NCI-H82 treated with DMSO at 0.1 percent for 48 hours (cell line): ENCODE measurements around the gene NBL1.

Experiments
- DNase-seq: peaks from one replicate; lab custom pipeline; 2025; ENCODE audit not compliant: unreplicated experiment; lab: John Stamatoyannopoulos, UW

Gene NBL1

DNA sequence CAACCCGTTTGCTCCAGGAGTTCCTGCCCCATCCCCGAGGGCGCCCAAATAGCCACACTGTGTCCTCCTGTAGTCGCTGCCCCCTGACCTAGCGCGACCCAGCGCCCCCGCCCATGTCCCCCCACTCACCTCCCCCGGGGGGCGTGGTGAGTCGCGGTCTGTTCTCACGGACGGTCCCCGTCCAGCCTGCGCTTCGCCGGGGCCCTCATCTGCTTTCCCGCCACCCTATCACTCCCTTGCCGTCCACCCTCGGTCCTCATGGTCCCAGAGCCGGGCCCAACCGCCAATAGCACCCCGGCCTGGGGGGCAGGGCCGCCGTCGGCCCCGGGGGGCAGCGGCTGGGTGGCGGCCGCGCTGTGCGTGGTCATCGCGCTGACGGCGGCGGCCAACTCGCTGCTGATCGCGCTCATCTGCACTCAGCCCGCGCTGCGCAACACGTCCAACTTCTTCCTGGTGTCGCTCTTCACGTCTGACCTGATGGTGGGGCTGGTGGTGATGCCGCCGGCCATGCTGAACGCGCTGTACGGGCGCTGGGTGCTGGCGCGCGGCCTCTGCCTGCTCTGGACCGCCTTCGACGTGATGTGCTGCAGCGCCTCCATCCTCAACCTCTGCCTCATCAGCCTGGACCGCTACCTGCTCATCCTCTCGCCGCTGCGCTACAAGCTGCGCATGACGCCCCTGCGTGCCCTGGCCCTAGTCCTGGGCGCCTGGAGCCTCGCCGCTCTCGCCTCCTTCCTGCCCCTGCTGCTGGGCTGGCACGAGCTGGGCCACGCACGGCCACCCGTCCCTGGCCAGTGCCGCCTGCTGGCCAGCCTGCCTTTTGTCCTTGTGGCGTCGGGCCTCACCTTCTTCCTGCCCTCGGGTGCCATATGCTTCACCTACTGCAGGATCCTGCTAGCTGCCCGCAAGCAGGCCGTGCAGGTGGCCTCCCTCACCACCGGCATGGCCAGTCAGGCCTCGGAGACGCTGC, 21.7 kb downstream of the NBL1 start:
- no peak for DNase-seq

DNA sequence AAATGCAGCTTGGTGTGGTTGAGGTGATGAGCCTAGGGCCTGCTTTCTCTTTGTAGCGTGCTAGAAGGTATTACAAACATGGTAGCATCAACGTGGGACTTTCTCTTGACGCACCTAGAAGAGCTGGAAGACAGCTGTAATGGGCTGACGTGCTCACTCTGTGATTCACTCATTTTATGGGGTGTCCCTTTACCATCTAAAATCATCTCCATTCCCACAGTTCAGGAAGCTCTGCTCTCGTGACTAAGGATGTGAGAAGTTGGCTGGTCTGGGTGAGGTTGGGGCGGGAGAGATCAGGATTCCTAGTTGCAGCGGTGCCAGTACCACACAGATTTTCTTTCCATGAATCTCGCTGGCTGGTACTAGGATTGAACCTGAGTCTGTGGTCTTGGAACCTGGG, 24.8 kb downstream of the NBL1 start:
- no peak for DNase-seq

DNA sequence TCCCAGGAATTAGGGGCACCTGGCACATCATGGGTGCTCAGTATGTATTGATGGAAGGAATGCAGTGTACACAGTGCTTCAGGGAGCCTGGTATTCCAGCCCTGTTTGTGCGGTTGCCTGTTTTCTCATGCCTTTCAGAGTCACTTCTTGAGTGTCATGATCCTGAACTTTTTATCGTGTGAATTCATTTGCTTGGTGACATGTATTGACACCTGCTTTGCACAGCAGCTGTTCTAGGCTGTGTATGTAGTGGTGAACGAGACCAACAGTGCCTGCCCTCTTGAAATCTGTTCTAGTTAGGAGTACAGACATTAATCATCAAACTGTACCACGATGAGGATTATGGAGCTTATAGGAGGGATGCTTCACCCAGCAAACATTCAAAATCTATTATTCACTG, 26.7 kb downstream of the NBL1 start:
- no peak for DNase-seq

DNA sequence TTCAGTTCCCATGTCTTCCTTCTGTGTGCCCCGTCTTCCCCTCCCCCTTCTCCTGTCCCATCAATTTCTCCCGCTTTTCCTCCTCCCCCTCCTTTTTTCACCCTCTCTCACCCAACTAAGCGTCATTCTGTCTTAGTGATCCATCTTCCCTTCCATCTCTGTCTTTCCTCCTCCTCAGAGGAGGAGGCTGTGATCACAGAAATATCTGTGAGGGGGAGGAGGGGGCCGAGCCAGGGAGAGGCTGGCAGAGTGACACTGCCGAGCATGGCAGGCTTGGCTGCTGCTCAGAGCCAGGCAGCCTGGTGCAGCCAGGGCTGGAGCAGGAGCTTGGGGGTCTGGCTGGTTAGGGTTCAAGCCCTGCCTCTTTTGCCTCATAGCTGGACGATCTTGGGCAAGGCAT, 28.1 kb downstream of the NBL1 start:
- no peak for DNase-seq

DNA sequence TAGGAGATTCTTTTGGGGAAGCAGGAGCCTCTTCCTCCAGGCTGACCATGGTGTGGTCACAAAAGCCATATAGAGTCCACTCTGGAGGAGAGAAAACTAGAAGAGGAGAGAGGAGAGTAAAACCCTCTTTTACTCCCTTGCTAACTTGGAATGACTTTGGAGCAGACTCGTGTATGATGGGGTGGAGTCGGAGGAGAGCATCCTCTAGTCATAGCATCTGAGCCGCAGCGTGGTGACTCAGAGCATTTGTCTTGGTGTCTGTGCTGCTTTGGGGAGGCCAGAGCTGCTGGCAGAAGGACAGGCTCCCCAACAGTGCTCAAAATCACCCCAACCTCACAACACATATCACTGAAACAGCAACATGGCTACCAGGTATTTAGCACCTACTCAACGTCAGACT, 31.7 kb downstream of the NBL1 start:
- no peak for DNase-seq

DNA sequence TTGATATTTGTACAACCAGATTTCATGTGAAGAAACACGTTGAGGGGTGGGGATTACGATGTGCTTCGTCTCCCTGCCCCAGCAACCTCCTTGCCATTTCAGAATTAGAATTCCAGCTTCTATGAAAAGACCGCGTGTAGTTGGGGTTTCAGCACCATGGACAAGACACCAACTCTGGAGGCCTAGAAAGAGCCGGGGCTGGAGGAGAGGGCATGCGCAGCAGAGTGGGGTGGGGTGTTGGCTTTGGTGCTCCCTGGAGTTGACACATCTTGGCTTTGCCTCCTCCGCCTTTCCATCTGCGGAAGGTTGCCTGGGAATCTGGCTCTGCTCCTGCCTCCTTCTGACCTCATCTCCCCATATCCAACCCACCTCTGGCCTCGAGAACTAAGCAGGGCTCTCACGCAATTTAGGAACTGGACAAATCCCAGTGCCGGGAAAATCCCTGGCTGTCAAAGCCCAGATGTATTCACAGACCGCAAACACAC, 32.4 kb downstream of the NBL1 start:
- DNase-seq: no peak

DNA sequence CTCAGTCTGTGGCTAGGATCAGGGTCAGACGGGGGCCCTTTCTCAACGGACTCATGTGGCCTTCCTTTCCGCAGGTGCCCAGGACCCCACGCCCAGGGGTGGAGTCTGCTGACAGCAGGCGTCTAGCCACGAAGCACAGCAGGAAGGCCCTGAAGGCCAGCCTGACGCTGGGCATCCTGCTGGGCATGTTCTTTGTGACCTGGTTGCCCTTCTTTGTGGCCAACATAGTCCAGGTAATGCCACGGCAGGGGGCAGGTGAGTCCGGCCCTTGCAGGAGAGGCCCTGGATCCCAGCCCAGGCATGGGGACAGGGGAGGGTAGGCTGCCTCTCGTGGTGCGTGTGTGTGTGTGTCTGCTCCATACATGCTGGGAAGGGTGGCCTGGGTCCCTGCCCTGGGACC, 34.4 kb downstream of the NBL1 start:
- DNase-seq: no peak

DNA sequence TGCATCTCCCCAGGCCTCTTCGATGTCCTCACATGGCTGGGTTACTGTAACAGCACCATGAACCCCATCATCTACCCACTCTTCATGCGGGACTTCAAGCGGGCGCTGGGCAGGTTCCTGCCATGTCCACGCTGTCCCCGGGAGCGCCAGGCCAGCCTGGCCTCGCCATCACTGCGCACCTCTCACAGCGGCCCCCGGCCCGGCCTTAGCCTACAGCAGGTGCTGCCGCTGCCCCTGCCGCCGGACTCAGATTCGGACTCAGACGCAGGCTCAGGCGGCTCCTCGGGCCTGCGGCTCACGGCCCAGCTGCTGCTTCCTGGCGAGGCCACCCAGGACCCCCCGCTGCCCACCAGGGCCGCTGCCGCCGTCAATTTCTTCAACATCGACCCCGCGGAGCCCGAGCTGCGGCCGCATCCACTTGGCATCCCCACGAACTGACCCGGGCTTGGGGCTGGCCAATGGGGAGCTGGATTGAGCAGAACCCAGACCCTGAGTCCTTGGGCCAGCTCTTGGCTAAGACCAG, 34.9 kb downstream of the NBL1 start:
- DNase-seq: no peak

DNA sequence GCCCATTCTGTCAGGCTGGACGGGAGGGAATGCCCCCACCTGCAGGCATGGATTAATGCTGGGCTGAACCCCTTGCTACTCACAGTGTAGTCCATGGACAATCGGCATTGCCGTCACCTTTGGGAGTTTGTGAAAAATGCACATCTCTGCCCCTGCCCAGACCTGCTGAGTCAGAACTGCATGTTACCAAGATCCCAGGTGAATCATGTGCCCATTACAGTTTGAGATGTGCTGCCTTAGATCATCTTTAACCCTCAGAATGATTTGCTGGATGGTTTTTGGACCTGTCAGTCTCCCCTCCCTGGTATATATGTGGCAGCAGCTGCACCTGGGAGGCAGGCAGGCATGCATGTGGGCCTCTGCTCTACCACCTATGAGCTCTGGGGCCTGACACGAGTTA, 35.6 kb downstream of the NBL1 start:
- no peak for DNase-seq

DNA sequence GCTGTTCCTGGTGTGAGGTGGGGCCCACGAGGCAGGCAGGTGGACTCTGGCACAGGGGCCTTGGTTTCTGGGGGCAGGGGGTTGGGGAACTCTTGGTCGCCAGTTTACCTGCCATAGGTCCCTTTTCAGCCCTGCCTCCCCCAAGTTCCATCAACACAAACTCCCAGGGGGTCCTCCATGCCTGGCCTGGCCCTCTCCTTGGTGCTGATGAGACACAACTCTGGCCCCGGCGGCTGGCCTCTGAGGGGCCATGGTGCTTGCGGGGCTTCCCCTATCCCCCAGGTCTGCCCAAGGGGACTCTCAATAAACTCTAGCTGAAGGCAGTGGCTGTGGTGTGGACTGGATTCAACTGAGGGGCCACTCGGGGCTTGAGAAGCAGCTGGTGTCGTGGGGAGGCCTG, 36.5 kb downstream of the NBL1 start:
- DNase-seq: no peak

DNA sequence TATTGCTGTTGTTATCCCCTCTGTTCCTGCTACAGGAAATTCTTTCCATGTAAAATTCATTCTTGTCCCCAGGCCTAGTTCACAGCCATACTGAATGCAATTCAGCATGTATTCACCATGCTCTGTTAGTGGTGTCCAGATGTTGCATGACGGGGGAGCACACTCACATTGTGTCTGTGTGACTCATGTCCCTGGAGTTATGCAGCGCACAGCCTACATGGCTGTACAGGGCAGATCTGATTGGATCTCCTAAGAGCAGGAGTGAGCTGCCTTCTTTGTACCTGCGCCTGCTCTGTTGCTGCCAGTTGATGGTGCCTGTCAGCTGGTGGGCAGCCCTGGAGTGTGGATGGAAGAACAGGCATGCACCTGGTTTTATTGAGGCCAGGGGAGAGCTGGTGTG, 38.1 kb downstream of the NBL1 start:
- no peak for DNase-seq

DNA sequence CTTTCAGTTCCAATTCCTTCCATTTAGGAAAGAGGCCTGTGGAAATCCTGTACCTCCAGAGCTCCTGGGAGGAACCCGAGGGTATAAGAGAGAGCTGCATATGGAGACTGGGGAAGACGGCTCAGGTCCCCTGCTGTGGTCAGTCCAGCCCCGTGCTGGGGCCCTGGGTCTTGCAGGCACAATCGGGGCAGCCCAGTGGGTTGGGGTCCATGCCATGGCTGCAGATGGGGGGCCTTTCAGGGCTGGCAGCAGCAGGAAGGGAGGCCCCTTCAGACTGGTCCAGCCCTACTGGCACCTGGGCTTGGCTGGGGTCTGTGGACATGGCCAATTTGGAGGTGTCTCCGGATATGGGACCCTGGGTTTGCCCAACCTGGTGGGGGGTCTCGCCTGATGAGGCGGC, 38.8 kb downstream of the NBL1 start:
- DNase-seq: no peak

DNA sequence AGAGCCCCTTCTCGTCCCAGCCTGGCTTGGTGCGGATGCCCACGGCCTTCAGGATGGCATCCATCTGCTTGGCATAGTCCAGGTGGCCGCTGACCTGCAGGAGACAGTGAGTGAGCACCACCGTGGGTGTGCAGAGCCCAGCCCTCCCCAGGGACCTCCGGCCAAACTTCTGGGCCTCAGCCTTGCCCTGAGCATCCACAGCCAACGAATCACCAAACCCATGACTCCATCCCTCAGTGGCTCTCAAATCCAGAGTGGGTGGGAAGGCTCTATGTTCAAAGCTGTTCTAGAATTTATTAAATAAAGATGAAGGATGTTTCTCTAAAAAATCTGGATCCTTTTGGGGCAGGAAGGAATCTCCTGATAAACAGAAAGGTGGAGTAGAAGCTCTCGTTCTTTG, 39.2 kb downstream of the NBL1 start:
- DNase-seq: no peak

DNA sequence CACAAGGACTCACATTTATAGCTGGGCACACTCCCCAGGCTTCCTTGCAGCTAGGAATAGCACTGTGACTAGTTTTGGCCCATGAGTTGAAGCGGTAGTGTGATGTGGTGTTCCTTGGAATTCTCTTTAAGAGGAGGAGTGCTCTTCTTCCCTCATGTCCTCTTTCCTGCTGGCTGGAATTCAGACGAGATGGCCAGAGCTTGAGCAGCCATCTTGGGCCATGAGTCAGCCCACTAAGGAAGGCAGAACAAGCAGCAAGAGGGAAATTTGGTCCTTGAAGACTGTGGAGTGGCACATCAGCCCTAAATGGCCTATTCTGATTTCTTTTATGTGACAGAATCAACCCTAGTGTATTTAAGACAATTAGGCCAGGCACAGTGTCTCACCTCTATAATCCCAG, 40.6 kb downstream of the NBL1 start:
- no peak for DNase-seq

DNA sequence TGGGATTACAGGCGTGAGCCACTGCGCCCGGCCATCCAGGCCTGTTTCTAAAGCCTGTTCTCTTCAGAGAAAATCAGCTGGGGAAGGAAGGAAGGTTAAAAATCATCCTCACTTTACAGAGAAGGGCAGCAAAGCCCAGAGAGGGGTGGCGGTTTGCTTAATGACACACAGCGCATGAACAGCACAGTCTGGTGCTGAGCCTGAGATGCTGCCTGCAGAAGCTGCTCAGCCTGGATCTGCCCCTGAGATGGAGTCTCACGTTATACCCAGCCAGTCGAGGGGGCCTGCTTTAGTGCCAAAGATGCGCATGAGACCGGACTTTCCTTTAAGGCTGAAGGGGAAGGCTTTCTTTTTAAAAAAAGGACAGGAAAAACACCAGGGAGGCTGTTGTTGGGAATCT, 41.9 kb downstream of the NBL1 start:
- DNase-seq: no peak

DNA sequence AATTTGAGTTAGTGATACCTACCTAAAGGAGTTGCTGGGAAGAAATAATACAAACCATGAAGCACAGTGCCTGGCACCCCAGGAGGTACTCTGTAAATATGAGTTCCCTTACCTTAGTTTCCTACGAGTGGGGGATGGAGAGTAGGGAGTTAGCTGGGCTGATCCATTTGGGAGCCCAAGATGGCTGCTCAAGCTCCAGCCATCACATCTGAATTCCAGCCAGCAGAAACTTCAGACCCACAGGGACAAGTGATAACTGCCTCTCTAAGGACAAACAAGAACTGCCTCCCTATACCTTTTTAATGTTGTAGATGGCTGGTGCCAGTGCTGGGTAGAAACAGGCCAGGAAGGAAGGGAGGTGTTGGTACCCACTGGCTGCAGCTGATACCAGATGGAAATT, 43.3 kb downstream of the NBL1 start:
- no peak for DNase-seq

DNA sequence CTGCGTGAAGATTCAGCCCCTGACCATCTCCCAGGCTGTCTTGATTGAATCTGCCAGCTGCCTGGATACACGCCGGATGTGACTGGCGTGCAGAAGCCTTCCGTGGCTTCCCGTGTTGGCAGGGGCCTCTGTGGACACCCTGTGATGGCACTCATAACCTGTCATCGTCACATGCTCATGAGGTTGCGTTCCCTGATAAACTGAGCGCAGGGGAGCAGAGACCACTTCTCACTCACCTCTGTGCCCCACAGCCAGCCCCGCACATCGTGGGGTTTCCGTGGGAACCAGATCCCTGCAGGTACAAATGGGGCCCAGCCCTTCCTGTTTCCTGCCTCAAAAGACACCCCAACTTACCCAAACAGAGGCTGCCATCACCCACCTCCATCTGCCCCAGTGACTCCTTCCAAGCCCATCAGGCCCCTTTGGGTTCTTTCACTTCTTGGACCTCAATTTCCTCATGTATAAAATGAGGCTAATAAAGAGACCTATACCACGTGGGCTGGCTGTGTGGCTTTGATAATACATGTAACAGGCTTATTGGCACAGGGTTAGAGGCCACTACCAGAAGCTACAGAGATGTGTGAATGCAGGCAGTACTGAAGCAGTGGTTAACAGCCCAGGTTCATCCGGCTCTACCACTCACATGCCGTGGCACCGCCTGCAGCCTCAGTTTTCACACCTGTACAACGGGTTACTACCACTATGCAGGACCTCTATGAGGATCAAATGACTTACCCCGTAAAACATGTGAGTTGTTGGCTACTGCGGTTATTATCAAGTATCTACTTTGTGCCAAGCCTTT, 44.1 kb downstream of the NBL1 start:
- DNase-seq: no peak

DNA sequence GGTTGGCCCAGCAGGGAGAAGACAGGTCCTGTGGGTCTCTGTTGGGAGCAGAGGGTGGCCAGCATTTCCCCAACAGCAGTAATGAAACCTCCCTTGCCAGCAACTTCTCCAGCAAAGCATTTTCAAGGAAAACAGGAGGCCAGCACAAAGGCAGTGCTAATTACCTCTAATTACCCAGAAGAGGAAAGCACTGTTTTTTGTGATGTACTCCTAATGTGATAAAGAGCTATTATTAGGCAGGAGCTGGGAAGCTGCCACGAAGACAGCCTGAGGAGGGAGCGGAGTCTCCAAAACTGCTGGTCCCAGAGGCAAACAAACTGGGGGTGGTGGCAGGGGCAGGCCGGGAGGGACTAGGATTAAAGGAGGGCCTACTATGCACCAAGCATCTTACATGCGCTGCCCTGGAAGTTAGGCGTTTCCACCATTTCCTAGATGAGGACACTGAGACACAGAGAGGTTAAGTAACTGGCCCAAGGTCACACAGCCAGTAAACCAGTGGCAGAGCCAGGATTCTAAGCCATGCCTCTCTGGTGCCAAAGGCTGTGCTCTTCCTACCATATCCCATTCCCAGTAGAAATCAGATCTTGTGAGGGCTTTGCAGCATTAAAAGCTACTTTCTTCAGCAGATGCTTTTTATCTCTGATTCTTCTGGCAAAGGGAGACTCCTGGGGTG, 45.1 kb downstream of the NBL1 start:
- DNase-seq: no peak

DNA sequence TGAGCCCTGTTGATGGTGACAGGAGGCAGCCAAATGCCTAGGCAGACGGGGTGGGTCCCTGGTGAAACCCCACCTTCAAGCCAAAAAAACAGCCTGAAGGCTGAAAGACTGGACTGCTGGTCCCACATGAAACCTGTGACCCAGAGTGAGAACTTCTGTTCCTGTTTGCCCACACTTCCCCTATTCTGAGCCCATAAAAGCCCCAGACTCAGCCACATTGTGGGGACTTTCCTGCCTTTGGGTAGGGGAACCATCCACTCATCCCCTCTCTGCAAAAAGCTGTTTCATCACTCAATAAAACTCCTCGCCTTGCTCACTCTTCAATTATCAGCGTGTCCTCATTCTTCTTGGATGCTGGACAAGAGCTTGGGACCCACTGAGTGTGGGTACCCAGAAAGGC, 45.7 kb downstream of the NBL1 start:
- DNase-seq: no peak

DNA sequence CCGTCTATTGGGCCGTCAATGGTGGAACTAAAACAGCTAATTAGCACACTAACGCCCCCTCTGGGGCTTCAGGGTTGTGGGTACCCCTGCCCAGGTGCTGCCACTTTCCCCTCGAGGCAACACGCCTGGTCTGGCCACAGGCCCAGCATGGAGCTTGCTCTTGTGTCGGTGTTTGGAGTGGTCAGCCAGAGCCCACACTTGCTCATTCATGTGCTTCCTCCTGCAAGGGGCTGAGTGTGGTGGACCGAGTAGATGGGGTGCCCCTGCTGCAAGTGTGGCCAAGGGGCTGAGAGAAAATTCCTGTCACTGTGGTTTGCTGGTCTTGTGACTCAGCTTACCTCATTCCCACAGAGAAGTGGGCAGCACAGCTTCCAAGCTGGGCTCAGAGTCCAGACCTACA, 46.2 kb downstream of the NBL1 start:
- no peak for DNase-seq

DNA sequence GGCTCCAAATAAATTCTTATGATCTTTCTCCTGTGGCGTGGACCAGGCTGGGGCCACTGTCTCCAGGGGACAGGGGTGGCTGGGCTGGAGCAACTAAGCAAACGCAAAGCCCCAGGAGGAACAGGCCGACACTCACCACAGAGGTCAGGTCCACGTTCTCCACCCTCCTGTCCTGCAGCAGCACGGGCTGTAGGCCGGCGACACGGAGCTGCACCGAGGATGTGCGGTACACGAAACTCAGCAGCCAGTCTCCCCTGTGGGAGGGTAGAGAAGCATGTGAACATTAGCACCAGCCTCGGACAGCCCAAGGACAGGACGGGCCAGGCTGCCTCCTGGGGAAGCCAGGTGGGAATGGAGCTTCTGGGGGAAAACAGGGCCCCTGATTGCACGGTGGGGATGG, 50.2 kb downstream of the NBL1 start:
- no peak for DNase-seq
